Glomerular visceral epithelial cell (primary cell): ENCODE measurements around the gene SLC7A4.
"Not testable (repeated sequence)": the region's sequence is repeated elsewhere in the genome, so short reads cannot be mapped to it uniquely, and the experiment has no call there.

ENCODE experiments used
- DNase-seq: peaks from one replicate; pipeline ENCODE4 v3.0.0-alpha.2; 2016; ENCODE audit errors: extremely low spot score

The SLC7A4 gene

GRCh38 chr22:21064917-21065864, 32.8 kb upstream of the SLC7A4 start:
- no peak for DNase-seq

DNA sequence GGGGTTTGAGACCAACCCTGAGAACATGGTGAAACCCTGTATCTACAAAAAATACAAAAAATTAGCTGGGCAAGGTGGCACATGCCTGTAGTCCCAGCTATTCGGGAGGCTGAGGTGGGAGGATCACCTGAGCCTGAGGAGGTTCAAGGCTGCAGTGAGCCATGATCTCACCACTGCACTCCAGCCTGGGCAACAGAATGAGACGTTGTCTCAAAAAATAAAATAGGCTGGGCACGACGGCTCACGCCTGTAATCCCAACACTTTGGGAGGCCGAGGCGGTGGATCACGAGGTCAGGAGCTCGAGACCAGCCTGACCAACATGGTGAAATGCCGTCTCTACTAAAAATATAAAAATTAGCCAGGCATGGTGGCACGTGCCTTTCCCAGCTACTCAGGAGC, 32.1 kb upstream of the SLC7A4 start:
- not testable (repeated sequence) for DNase-seq

- DNase-seq = not testable (repeated sequence)
Measured at GRCh38 chr22:21061660-21062321, 29.4 kb upstream of the SLC7A4 start.

GRCh38 chr22:21060363-21060762, 28.0 kb upstream of the SLC7A4 start:
- DNase-seq = not testable (repeated sequence)

DNA sequence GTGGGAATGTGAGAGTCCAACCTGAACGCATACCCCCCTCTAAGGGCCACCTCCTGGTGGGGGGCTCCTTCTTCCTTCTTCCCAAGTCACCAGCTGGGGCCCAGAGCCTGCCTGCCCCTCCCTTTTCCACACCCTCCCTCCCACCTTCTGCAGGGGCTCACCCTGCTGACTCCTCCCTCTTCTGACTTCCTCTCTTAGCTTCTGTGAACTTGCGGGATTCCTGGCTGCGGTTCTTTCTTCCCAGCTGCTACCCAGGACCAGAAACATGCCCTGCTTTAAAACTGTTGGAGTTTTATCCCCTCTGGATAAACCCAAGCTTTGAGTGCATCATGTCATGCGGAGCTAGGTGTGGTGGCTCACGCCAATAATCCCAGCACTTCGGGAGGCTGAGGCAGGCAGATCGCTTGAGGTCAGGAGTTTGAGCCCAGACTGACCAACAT, 23.5 kb upstream of the SLC7A4 start:
- no peak for DNase-seq

GRCh38 chr22:21055564-21055834, 23.1 kb upstream of the SLC7A4 start:
- no peak for DNase-seq

- DNase-seq = no peak
Measured at GRCh38 chr22:21054714-21055563, 22.6 kb upstream of the SLC7A4 start.

- no peak for DNase-seq
Measured at GRCh38 chr22:21054046-21054713, 21.8 kb upstream of the SLC7A4 start.

- no peak for DNase-seq
Measured at GRCh38 chr22:21052715-21053459, 20.5 kb upstream of the SLC7A4 start.

DNA sequence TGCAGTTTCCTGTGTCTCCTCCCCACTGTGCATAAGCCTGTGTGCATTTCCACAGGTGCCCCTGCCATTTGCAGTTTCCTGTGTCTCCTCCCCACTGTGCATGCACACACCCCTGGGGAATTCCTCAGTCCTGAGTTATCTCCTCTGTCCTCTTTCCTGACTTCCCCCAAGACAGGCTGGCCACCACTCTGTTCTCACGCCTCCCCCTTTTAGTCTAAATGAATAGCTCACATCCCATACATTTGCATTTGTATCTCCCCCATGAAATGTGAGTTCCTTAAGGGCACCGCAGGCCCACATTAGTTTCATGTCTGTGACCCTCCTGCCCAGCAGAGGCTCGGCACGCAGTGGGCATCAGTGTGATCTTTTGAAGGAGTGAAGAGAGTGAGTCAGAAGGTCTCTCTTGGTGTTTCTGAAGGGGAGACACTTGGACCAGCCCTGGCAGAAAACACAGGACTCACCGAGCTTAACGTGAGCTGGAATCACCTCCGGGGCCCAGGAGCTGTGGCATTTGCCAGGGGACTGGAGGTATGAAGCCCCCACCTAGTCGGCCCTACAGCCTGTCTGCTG, 19.6 kb upstream of the SLC7A4 start:
- no peak for DNase-seq

- DNase-seq = no peak
Measured at GRCh38 chr22:21051145-21051830, 18.9 kb upstream of the SLC7A4 start.

GRCh38 chr22:21048965-21049364, 16.6 kb upstream of the SLC7A4 start:
- DNase-seq = not testable (repeated sequence)

GRCh38 chr22:21048448-21048847, 16.1 kb upstream of the SLC7A4 start:
- DNase-seq = not testable (repeated sequence)

GRCh38 chr22:21047730-21048129, 15.4 kb upstream of the SLC7A4 start:
- DNase-seq = no peak

DNA sequence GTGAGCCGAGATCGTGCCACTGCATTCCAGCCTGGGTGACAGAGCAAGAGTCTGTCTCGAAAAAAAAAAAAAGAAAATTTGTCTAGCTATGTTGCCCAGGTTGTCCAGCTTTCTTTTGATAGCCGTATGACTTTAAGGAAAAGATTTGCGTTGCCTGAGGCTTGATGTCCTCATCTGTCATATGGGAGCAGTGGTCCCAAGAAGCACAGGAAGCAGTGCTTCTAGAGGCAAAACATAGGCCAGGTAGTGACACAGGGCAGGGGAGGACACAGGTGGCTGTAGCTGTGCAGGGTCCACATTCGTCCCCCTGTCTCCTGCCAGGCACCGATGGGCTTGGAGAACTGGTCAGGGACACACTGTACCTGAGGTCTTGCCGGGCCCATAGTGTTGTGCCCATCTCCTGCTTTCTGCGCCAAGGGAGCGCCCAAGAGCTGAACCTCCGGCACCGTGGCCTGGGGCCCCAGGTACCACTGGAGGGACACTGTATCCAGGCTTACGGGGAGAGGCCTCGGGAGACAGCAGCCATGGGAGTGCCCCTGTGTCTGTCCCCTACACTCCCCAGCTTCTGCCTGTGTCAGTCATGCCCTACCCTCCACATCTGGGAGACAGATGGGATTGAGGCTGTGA, 14.8 kb upstream of the SLC7A4 start:
- no peak for DNase-seq

DNA sequence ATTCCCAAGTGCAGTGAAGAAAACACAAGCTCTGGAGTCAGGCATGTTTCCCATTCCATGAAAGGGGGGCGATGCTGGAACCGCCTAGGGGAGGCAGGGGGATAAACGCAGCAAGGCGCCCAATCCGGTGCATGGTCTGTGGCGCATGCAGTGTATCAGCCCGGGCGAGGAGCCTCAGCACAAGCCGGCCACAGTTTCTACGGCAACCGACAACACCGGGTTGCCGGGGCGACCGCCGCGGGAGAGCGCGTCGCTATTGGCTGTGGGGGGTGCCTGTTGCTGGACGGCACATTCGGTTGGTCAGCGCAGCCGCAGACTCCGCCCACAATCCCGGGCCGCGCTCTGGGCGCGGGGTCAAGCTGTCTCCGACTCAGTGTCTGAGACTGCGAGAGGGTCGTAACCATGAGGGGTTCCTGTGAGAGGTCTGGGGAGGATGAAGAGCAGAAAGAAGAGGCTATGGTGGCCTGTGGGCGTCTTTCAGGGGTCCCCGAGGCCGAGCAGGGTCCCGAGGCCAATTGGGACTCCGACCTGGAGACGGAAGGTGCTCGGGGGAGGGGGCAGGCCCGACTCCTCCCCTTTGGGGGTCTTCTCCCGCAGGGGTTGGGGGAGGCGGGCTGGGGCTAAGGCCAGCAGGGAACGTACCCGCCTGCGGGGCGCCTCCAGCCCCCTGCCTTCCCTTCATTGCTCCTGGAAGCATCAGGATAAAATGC, 13.4 kb upstream of the SLC7A4 start, which contains the start of gene LRRC74B:
LRRC74B (plus strand) TSS at position 362 of the 710 bp plus-strand sequence; CDS start at position 403, 41 bp downstream.
- peak; percentile 86 for DNase-seq

DNA sequence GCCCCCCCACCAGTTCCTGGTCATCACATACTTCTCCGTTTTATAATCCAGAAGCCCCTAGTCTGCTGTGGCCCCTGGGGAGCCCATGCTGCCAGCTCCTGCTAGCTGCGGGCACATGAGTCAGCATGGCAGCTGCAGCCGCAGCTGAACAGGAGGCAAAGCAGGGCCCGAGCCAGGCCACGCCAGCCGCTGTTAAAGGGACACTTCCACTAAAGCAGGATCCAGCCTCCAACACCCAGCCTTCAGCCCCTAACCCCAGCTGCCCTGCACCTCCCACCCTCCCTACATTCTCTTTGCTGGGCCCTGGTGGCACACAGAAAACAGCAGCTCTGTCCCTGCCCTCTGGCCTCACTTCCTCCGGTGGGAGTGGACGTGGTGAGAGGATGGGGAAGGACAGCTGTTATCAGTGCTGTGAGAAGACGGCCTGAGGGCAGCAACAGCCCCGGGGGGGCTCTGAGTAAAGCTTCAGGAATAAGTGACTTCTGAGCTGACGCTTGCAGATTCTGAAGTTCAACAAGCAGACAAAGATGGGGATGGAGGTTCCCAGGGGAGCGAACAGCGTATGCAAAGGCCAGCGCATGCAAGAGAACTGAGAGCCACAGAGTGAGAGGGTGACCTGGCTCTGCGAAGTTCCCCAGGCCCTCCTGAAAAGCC, 12.7 kb upstream of the SLC7A4 start:
- peak; percentile 54 for DNase-seq

DNA sequence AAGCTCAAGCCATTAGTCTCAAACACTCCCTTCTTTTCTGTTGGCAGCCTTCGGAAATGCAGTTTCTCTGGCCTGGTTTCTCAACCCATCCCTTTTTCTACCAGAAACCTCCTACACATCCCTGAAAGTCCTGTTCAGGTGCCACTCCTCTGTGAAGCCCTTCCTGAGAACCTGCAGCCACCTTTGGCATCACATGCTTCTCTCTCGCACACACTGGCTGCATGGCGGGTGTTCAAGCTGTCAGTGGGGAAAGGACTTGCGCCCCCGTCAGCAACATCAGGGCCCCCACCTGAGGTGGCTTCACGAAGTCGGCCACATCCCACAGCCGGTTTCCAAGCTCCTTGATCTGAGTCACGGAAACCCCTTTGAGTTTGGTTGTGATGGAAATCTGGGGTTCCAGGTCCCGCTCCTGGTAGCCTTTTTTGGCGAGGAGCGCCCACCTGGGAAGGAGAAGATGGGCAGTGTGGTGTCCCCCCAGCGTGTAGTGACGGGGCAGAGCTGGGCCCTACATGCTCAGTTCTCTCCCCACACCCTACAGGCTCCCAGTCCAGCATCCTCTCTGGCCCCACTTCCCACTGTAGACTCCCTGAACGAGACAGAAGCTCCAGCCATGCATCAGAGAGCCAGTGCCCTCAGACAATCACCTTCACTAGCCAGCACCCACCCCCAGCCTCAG, 11.6 kb upstream of the SLC7A4 start:
- DNase-seq = no peak
